NCI-H128 (cell line): ENCODE measurements around the gene NFIB.

ENCODE experiments used
- DNase-seq: peaks from one replicate; lab custom pipeline; 2025; ENCODE audit not compliant: unreplicated experiment; lab: John Stamatoyannopoulos, UW

The NFIB gene

DNA sequence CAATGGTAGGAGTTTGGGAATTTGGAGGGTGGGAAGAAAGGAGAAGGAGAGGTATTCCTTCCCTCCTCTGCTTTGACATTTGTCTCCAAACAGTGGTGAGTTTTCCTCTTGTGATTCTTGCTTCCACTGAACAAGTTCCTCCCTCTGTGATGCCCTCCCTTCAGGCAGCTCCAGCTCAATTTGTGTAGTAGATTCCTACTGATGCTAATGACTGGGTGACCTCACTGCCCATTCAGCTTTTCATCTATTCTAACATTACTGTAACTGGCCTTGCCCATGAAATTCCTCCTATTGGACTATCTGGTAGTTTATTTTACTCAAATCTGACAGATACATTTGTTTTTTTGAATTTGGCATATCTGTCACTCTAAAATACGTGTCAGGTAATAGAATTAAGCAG, 121.4 kb downstream of the NFIB start:
- no peak for DNase-seq

DNA sequence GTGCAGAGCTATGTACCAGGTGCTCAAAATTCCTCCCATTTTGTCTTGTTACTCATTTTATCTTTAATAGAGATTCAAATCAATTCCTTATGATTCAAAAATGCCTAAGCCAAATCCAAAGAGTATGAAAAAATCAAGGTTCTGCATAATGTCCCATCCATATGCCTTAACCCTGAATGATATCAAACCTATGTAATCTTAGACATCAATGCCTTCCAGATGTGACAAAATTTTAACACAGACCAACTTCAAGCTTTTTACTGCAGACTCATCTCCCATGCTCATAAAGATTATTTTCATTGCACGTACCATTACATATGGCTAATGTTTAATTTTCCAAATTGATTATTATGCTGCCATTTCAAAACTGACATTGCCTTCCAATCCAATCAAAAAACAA, 122.4 kb downstream of the NFIB start:
- no peak for DNase-seq

DNA sequence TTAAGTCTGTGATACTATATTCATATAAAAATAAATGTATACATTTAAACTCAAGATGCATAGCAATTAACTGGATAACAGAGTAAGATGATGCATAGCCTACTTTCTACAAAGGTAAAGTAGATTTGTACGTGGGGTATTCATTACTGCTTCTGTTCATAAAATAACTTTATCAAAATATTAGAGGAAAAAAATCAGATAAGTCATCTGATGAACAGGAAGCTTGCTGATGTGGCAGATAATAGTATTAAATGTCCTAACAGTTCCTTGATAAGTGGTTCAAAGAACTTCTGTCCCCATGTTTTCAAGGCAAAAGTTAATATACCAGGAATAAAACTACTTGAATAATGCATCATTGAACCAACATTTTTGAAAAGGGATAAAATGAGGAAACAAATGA, 123.7 kb downstream of the NFIB start:
- DNase-seq, result no peak

DNA sequence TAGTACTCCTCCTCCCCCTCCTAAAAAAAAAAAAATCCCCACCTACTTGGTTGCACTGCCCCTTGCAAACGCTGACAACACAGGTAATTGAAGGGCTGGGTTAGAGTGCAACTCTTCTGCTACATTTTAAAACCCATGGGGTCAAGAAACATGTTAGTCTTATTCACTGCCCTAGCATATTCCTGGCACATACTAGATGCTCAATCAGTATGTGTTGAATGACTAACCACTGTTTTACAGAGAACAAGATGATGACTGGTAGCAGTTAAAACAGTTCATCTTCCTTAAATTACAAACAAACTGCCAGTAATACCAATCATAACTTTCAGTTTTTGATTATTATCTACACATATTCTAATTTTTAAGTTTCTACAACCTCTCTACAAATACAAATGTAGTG, 124.4 kb downstream of the NFIB start:
- no peak for DNase-seq

DNA sequence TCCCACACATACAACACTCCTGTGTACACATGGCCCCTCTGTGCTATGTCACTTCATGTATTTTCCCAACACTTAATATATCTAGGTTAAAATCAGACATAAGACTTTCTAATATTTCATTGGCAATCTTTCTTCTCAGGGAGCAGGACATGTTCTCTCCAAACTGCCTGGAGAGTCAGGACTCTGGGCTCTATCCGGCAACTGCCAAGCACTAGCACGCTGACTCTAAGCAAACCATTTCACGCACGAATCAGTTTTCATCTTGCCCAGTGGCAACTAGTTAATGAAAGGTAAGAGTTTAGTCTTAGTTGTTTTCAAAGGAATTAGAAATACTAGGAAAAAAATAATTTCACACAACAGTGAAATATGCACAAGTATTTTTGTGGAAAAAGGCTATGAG, 124.8 kb downstream of the NFIB start:
- DNase-seq, result no peak

DNA sequence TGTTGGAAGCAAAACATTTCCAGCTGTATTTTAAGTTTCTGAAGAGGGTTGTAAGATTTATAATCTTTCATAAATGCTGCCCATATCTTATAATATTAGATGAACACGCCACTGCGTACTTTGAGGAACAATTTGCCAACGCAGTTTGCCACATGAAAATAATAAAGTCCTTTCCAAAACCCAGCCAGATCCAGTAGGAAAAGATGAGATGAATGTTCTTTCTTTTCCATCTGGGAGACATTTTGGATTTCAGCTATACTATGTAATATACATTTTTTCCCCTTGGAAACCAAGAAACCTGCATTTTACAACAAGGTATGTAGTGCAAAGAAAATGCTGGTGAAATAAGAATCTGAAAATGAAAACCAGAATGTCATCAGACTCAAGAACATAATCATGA, 125.4 kb downstream of the NFIB start:
- no peak for DNase-seq

DNA sequence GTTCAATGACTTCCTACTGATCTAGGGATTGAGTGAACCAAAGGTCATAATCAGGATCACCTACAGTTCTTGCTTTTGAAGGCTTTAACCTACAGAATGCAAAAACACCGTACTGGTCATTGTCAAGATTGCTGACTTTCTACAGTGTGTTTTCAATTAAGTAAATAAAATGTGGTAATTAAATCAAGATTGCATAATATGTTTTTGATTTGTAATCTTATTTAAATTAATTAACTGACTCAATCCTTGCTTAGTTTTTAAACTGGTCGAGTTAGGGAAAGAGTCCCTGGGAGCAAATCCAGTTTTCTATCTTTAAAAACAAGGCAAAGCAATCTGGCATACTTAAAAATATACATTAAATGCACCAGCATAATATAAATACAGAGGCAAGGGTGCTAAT, 125.9 kb downstream of the NFIB start:
- no peak for DNase-seq

DNA sequence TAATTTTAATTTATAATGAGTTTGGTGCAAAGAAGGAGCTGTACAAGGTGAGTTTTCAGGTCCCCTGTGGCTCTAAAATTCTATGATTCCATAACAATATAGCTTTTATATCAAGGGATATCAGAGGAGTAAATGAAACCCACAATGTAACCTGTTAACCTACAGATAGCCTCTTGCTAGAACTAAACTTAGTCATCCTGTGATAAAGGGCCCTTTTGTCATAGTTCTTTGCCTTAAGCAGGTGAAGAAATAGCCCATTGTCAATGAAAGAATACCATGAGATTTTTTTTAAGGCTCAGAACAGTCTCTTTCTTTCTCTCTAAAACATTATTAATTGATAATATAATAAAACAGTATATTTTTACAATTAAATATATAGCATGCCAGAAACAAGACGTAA, 127.8 kb downstream of the NFIB start:
- DNase-seq, result no peak

DNA sequence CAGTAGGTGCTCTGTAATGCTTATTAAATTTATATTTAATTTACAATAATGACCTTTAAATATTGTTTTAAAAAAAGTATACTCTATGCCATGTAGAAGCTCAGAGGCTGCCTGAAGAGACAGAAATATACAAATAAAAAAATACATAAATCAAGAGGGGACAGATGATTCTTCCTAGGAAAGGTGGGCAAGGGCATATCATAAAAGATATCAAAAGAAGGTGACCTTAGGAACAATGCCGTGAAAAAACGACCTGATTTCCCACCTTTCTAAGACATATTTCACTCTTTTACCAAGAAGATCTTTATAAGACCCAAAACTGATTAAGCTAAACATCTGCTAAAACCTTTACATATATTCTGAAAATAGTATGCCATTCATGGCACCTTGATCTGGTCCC, 128.9 kb downstream of the NFIB start:
- no peak for DNase-seq

DNA sequence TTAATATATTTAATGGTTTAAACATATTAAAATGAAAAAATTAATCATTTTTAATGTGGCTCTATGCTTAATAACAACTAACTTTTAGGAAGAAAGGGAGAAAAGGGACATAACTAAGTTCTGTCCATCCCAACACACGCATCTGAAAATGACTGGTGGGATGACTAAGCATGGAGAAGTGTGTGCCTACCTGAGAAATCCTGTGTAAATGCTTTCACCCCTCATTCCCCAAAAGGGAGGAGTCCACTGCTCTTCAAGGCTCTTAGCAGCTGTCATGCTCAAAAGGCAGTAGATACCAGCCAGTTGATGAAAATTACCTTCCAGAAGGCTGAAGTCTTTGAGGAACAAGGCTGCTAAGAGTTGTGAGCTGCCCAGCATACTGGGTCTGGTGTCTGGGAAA, 130.9 kb downstream of the NFIB start:
- DNase-seq, result no peak

DNA sequence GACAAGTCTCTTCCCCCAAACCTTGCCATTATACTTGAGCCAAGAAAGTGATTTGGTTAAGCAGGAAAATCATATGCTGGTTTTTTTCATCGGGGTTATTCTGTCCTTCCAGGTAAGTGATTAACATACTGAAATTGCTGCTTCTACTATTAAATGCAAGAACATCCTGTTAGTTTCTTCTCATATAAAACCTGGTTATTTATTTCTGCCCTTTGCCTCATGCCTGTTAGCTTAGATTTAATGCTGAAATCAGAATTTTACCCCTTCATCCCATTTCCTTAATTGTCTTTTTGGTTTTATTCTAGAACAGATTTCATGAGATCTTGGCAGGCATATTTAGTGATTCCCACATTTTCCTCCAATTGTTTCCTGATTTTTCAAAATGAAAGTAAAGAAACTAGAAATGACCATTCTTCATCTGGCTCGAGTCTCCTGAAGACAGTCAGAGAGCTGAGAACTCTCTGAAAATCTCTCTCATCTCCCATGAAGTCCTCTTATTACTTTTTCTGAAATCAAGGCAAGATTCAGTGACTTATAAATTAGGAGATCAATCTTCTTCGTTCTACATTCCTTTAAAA, 132.9 kb downstream of the NFIB start:
- no peak for DNase-seq

DNA sequence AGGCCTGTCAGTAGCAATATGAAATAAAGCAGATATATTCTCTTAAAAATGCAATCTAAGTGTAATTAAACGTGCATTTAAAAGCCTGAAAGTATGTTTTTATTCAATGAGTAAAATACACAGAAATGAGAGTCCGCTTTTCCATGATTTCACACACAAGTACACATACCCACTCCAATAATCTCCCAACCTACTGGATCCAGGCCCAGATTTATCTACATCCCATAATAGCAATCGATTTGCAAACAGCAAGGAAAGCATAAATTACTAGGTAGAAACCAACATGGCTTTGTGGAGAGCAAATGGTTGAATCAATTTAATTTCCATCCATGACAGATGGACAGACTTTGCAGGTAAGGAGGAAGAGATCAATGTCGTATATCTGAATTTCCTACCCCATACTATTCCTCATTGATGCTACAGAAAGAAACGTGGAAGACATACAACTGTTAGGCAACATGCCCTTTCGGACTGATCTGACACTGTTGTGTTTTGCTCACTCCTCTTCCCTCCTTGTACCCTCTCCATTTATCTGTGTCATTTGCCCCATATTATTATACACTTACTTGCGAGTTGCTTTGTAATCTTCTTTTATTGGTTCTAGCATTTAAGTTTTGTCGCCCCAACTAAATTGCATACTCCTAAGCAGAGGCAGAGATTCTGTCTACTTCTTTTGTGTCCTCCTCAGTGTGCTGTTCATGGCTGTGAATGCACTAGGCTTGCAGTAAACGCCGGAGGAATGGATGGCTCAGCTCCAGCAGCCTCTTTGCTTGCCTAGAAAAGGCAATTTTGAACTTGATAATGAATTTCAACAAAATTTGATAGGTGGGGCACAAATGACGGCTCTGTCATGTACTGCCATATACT, 133.6 kb downstream of the NFIB start:
- DNase-seq, result no peak

DNA sequence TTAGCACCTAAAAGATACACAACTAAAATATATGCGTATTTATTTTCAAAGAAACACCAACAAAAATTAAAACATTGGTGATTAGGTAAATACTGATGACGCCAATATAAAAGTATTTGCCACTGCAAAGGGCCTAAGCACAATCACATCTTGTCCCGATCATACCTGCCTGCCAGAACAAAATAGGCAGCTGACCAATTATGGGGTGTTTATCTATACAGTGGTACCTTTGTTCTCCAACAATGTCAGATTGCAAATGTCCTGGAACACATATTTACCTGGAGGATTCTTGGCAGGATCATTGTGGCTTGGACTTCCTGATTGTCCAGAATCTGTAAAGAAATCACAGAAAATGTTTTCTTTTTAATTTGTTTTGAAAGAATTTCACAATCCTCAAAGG, 134.5 kb downstream of the NFIB start:
- no peak for DNase-seq

DNA sequence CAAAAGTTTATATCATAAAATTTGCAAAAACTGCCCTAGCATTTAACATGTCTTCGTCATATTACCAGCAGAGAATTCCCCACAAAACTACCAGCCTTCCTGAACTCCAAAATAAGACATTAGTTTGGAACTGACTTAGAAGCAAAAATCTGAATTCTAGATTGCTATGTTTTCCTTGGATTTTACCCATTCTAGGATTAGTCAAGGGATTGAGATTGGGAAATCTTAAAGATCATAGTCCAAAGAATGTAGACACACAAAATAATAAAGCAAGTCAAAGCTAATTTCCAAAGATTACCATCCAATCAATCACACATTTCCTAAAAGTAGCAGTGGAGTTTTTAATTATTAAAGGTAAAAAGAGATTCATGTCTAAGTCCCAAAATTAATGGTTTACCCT, 138.2 kb downstream of the NFIB start:
- no peak for DNase-seq

DNA sequence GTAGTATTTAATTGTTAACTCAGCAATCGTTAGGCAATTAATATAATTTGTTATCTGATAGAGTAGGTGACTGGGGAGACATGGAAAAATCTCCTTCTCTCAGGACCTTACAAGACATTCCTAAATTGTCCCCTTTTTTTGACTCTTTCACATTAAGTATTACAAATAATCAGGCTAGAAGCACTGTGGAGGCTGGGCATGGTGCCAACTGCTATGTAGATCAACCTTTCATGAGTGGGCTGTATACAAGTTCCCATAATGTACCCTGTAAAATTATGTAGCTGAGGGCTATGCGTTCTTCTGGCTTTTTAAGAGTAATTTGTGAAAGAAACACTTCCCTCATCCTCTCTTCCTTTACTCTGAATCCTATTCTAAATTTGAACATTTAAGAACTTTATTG, 140.2 kb downstream of the NFIB start:
- no peak for DNase-seq

DNA sequence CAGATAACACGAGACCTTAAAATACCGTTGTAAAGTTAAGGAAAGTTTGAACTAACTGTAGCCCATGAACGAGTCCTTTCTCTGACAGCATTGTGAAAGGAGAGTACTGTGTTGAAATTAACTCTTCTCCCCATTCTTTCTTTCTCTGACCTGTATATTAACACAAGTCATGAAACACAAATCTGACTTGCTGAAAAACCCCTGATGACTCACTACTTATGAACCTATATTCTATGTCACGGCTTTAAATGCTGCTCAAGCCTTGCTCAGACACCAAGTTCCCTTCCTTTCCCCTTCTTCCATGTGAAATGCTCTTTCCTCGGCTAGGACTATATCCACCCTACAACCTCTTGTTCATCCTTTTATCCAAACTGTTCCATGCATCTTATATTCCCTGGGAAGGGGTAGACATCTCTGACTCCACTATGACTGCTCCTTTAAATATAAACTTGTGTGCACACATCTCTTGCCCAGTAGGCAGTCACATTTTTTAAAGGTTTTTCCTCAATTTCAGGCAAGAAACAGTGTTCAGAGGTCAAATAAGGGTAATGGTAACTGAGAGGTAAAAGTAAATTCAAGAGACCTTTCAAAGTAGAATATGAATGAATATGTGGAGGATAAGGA, 142.9 kb downstream of the NFIB start:
- no peak for DNase-seq

DNA sequence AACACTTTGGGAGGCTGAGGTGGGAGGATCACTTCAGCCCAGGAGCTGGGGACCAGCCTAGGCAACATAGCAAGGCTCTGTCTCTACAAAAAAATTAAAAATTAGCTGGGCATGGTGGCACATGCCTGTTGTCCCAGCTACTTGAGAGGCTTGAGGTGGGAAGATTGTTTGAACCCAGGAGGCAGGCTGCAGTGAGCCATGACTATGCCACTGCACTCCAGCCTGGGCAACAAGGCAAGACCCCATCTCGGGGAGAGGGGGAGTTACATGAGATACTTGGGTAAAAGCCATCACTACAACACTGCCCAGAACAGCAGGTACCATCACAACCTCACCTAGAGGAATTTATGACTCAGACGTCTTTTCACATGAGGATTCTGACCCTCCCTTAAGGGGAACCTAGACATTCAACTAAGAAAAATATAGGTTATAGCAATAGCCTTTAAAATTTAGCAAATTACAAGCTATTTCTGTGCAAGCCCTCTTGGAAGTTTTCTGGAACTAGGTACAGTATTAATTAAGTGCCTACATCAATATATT, 143.5 kb downstream of the NFIB start:
- no peak for DNase-seq

DNA sequence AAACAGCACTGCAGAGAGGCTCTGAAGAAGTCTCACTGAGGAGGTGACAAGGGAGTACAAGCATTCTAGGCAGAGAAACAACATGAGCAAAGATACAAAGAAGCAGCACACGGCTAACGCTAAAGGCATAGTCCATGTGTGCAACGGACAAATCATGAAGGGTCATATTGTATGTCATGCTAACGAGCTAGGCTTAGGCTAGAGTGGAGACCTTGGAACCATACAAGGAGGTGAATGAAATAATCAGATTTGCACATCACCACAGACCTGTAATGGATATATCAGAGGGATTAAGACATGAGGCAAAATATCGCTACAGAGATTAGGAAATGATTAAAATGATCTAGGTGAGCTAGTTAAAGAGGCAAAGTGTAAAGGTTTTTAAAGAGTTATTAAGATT, 145.6 kb downstream of the NFIB start:
- DNase-seq, result no peak

DNA sequence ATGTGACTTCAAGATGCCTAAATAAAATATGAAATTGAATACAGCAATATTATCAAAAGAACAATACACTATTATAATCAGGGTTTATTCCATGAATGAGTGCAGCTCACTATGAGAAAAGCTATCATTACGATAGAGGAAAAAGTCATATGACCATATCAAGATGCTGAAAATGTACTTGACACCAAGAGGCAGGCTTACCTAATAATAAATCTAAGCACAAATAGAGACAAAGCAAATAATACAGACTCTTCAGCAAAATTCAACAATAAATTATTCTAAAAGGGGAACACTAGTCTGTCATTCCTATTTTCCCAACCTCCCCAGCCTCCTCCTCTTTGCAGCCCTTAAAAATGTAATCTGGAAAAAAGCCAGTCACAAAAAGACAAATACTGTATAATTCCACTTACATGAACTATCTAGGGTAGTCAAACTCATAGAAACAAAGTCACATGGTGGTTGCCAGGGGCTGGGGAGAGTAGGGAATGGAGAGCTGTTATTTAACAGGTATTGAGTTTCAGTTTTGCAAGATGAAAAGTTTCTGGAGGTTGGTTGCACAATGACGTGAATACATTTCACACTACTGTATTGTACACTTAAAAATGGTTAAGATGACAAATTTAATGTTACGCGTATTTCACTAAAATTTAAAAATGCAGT, 148.4 kb downstream of the NFIB start:
- peak; percentile 75 for DNase-seq

DNA sequence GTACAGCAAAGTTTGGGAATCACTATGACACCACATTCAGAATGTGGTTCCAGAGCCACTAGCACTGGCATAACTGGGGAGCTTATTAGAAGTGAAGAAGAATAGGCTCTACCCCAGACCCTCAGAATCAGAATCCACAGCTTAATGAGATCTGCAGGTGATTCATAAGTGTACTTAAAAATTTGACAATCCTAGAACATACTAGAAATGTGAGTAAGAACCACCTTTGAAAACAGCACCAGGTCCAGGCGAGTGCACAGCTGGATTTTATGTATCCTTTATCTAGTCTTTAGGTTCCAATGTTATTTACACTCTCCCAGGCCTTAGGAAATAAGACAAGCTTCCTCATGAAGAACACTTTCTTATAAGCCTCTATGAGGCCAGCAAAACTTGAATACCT, 149.0 kb downstream of the NFIB start:
- DNase-seq, result no peak

DNA sequence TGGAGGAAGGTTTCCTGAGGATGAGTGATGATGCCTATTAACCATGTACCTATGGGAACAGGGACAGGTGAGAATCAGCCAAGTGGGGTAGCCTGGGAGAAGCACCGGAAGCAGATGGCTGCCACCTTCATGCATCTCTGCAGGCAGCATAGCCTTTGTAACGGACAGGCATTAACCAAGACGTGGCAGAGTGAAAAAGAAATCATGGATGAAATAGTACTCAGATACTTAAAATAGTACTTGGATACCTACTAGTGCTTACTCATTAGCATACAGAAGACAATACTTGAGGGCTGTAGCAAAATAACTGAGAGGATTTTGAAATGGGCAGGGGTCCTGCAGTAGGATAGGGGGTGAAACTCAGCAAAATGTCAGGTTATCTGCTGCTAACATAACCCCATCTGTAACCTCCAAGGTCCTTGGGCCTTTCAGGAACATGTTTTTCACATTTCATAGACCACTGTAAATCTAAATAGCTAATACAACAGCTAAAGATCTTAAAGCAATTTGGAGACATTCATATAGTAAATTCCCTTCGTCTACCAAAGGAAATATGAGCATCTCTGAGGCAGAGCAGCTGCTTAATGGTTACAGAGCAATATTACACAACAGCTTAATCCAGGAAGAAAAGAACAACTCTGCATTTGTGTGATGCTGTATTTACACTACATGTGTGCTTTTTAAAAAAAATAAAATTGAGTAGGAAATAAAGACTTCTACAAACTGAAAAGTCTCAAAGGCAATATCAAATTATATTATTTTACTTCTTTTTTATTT, 154.3 kb downstream of the NFIB start:
- DNase-seq, result no peak
